ENCODE results near the gene CDX2.

Gene CDX2

DNA sequence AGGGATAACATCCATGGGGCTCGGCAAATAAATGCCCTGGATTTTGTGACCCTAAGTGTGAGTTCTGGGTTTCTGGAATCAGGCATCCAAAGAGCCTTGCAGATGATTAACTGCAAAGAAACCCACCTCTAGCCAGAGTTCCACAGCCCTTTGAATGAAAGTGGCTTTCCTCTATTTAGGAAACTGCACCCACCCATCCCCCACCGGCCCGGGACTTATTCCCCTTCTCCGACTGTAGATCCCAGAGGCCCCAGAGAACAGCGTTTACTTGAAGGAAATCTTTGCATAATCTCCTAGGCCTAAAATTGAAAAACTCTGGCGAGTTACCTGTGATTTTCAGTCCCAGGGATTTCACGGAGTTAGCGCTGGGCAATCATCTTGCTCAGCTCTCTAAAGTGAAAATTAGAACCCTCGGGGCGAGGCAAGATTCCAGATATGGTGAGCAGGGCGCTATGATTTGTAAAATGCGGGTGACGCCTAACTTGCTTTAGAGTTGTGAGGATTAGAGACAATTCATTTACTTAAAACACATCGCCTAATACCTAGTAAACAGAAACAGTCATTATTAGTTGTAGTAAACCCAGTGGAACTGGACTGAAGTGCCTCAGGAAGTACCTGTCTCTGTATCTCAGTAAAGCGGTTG, 10.0 kb upstream of the CDX2 start:
- DNase-seq (ENCODE audit: low read depth in 2 of 2) = no peak

DNA sequence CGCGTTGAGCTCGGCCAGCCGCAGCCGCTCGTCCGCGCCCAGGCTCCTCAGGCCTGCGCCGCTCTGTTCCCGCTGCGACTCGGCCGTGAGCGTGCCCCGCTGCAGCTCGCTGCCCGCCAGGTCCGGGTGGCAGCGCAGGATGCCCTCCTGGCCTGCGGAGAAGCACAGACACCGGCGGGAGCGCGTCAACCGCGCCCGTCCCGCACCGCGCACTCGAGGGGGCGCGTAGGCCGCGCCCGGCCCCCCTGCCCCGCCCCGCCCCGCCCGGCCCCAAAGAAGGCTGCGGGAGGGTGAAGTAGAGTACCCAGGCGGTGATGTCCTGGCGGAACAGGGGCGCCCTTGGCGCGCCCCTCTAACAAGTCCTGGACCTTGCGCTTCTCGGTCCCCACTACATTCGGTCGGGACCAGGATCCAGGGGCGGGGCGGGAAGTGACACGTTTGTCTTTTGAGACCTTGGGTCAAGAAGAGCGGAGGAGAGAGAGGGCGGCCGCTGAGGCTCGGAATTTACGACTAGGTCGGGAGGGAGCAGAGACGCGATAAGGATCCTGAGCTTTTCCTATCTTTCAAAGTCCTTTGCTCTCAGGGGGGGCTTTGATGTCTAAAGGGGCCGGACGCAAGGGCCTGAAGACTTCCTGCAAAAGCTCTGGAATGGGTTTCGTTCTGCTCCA, 9.3 kb upstream of the CDX2 start:
- DNase-seq (ENCODE audit: low read depth in 2 of 2) = no peak

DNA sequence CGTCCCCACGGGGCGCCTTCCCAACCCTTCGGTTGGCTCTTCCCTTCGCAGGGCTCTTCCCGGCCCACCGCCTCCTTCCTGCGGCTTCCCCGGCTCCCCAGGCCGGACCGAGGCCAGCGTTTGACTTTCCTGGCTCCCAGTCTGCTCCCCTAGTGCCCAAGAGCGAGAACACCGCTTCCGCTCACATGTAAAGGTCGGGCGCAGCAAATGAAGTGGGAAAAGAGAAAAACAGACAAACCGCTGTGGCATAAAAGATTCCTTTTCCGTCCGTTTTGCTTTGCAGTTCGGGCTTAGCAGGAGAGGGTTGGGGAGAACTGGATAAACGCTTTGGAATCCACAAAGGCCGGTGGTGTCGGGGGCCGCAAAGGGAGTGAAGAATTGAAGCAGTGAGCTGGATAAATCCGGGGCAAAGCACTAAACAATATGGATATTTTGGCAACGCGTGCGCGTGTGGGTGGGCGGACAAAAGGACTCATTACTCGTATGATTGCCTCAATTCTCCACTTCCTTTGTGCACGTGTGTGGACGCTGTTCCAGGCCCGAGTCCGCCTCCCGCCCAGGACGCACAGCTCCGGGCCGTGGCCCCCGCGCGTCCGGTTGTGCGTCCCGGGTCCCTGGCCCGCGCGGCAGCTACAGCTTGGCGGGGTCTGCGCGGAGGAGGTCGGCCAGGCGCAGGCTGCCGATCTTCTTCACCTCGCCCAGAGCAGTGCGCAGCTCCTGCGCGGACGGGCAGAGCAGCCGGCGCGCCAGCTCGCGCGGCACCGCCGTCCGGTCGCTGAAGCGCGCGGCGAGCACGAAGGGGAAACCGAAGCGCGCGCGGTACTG, 8.6 kb upstream of the CDX2 start:
- DNase-seq (ENCODE audit: low read depth in 2 of 2) = no peak

DNA sequence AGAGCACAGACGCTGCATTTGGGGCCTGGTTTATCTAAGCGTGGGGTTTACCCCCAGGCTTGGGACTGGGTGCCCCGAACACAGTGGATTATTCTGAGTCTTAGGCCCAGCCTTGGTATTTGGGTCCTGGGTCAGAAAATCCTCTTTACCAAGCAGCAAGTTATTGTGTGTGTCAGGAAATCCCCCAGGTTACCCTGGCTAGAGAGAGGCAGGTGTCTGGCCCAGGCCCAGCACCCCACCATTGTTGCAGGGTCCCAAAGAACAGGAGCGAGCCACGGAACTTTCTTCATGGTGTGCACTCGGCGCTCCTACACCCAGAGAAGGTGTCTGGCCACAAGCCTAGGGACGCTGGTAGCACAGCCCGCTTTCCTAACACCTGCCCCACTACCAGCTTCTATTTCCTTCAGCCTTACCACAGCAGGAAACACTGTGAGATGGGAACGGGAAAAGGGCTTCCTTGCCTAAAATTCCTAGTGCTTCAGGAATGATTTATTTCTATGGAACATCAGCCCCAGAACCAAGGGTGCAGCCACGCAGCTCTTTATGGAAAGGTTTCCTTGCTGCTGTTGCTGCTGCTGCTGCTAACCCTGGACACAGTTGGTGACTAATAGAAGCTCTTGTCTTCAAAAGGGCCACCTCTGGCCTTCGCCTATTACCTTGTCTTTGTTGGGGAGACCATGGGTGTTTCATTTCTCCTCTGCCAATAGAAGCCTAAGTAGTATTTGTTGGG, 7.4 kb upstream of the CDX2 start:
- DNase-seq (ENCODE audit: low read depth in 2 of 2) = no peak

DNA sequence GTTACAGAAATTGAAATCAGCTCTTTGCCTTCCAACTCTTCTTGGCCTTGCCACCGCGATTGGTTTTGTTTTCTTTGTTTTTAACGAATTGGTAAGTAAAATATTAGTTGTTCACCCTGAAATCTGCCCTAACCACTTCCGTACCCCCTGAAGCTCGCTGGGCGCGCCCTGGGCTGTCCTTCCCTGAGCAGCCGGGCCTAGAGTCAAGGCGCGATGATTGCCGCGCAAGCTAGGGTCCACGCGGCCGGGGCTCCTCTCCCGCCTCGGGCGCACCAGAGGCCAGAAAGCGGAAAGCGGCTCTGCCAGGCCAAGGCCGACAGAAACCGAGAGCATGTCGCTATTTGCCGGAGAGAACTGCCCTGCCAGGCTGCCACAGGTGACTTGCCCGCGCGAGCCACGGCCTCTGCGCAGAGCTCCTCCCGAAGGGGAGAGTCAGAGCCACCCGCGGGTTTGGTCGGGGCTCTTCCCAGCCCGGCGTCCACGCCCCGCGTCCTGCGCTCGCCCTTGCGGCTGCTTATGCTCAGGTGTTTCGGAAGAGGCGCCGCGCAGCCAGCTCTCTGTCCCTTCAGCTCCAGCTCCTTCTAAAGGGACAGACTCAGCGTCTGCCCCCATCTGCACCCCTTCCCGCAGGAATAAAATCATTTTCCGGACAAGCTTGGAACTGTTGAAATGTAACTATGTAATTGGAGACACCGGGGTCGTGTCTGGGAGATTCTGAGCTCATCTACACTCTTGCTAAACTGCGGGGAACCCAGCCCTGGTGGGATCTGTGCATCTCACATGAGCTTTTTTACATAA, 6.6 kb upstream of the CDX2 start:
- no peak for DNase-seq (ENCODE audit: low read depth in 2 of 2)

DNA sequence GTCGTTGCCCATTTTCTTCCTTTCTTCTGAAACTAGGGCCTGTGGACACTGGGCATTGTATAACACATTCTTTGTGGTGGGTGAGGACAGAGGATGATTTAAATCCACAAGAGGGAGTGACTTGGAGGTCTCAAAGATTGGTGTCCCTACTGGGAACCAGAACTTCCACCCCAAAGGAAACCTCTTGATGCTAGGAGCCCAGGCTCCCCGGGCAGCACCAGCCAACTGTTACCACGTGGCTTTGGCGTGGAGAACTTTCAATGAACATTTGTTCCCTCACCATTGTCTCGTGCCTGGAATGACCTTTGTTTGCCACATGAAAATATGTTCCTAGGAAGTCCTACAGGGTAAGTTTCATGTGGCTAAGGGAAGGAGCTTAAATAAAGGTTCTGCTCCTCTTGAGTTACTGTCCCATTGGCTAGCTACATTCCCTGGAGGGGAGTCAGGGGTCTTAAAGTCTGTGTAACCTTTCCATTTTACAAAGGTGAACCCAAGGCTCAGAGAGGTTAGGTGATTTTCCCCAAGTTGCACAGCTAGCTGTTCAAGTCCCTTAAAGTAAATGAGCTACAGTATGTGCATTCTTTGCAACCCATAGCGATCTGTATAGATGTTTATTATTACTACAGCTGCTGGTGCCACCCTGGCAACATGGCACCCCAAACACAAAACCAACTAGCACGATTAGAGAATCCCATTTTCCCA, 5.0 kb upstream of the CDX2 start:
- DNase-seq (ENCODE audit: low read depth in 2 of 2) = no peak

DNA sequence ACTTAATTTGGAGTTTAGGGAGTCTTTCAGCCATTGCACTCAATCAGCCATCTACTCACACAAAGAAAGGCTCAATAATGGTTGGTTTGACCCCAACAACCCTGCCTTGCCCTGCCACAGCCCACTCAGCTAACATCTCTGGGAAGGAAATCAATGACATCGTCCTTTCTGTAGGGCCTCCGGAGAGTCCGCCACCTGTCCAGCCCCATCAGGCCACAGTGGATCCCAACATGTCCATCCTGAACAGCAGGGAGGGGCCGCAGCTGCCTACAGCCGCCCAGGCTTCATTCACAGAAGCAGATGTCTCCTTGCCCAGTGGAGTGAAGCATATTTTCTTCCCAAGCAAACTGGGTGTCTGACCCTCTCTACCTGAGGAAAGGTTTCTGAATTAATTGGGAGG, 4.2 kb upstream of the CDX2 start:
- DNase-seq (ENCODE audit: low read depth in 2 of 2) = no peak

DNA sequence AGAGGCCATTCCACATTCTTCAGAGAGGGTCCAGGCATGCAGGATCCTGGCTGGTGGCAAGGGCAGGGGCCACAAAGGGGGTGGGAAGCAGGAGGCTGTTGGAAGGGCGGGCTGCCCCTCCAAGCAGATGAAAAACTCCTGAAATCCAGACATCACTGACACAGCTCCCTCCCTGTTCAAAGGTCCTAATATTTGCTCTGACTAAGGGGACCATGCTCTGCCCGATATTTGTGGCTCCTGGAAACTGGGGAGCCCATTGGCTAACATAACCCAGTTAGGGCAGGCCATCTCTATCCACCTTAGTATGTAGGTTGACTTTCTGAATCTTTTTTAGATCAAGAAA, 3.3 kb upstream of the CDX2 start:
- DNase-seq (ENCODE audit: low read depth in 2 of 2) = no peak

DNA sequence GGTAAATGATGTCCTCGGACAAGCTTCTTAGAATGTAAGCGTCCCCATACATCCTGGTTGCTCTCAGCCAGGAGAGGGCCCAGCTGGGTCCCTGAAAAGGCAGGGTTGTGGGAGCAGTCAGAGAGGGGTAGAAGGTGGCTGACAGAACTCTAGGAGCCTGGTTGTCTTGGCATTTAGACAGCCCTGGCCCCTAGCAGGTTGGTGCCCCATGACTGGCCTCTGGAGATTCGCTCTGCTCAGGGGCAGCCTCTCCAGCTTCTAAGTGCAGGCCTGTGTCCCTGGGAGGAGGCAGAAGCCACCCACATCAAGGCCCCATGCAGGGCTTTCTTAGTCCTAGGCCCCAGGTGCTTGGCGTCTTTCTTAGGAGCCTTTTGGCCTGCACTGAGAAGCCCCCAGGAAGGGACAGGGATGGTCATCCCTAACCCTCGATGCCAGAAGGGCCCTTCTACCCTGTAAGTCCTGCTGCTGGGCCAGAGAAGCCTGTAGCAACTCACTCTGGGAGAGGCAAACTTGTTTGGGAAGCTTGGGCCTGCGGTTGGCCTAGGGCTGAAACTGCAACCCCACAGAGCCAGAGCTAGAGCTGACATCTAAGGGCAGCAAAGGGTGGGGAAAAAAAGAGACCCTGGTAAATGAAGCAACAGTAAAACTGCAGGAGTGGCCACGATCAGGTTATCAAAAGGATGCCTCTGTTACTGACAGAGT, 2.8 kb upstream of the CDX2 start:
- DNase-seq (ENCODE audit: low read depth in 2 of 2) = no peak

DNA sequence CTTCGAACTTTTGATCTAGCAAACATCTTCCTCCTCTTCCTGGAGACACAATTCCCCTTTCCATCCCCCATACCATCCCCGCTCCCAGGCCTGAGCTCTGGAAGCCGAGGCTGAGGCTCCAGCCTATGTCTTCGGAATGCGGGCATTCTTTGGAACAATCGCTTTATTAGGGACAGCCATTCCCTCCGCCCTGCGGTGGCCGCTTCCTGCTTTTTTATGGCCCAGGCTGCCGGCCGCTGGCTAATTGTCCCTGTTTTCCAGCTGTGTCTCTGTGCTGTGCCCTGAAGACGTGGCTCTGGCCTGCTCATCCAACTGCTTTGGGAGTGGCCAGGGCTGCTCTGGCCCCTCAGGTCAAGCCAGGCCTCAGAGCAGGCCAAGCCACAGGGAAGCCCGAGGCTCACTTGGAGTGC, 2.1 kb upstream of the CDX2 start:
- DNase-seq (ENCODE audit: low read depth in 2 of 2) = no peak

DNA sequence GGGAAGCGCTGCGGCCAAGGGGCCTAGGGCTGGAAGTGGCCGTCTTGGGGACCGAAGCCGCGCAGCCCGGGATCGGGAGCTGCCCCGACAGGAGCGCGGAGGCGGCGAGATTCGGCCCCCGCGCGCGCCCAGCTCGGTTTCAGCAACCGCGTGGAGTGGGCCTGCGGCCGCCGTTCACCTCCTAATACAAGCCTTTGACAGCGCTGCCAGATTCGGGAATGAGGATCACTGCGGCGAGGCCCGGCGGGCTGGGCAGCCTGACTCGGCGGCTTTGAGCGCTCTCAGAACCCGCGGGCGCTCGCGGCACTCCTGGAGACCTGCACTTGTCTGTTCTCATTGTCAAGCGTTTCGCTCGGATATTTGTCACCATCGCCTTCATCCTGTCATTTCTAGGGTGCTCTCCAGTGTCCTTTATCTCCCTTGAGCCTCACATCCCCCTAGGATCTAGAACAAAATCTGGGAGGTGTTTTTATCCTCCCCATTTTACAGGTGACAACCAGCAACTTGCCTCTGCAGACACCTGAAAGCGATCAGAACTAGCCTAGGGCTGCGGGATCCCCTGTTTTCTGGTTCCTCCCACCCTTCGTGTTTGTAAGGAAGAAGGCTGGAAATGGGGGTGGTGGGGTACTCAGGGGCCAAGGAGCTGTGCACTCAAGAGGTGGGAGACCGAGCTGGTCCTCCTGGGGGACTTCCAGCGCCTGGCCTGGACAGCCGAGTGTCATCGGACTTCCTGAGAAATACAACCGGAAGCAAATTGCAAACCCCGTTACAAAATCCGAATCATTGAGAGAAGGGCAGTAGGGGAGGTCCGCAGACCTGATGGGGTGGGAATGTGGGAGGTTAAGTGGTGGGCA, 1.5 kb upstream of the CDX2 start:
- no peak for DNase-seq (ENCODE audit: low read depth in 2 of 2)

DNA sequence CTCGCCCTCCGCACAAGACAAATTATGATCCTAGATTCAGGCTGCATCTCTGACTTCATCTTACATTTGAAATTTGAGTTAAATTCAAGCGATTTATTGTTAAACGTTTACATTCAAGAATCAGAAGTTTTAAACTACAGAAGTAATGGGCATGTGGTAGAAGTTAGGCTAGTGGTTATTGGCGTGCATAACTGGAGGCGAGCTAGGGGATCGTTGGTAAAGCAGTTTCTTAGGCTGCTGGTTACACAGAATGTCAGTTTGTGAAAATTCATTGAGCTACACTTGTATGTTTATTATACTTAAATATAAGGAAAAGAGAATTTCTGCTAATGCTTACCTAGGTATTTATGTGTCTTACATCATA, 733 bp upstream of the CDX2 start:
- no peak for DNase-seq (ENCODE audit: low read depth in 2 of 2)

DNA sequence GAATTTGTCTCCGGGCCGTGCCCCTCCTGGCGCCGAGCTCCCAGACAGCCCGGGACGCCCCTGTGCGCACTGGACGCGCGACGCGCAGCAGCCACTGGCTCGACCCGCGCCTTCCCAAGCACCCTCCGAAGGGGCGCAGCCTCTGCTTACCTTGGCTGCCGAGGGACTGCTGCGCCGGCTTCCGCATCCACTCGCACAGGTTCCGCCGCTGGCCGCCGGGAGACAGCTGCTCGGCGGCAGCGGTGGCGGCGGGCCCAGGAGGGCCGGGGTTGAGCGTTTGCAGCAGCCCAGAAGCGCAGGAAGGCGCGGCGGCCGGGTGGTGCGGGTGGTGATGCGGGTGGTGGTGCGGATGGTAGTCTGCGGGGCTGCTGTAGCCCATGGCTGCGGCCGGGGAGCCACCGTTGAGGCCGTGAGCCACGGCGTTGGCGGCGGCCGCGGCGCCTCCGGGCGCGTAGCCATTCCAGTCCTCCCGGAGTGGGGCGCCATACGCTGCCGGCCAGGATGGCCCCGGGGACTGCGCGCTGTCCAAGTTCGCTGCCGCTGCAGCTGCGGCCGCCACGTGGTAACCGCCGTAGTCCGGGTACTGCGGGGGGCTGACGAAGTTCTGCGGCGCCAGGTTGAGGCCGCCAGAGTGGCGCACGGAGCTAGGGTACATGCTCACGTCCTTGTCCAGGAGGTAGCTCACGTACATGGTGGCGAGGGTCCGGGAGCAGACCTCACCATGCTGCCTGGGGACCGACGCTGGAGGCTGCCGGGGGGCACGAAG, 616 bp downstream of the CDX2 start:
- DNase-seq (ENCODE audit: low read depth in 2 of 2) = no peak

DNA sequence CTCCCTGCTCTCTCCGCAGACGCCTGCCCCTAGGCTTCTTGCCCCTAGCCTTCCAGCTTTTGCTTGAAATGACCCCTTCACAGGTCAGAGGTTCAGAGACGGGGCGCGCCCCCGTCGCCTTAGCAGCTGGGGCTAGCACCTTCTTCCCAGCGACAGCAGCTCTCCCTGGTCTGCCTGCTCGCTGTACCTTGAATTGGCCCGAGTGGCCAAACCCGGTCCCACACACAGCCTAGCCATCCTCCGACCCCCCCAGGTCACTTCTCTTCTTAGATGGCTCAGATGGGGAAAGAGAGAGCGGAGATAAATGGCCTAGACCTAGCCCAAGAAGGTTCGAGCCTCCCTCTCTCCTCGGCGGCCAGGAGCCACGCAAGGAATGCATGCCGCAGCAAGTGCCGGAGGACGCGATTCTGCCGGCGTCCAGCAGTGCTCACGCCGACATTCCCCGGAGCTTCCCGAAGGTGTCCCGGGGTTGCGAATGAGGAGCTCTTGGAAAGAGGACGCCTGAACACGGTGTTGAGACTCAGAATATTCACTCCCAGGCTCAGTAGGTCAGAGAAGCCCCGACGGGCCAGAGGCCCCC, 1.3 kb downstream of the CDX2 start:
- no peak for DNase-seq (ENCODE audit: low read depth in 2 of 2)

DNA sequence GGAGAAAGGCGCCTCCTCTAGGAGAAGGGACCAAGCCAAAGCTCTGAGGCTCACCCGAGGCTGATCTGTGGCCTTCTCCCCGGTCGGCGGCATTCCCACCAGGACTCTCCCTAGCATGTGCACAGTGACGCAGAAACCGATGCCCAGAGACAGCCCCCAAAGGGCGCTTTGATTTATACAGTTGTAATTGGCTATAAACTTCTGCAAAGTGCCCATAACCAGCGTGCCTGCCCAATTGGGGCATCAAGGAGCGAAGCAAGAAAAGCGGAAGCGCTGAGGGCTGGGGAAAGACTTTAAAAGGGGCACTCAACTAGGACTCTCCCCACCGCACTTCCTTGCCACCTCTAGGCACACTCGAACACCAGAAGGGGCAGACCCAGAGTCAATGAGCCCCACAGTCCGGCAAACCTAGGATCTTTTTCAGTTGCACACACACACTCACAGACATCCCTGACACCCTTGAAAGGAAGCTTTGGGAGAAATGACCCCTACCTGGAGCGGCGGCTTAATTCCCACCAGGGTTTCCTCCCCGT, 1.8 kb downstream of the CDX2 start:
- DNase-seq (ENCODE audit: low read depth in 2 of 2) = no peak

DNA sequence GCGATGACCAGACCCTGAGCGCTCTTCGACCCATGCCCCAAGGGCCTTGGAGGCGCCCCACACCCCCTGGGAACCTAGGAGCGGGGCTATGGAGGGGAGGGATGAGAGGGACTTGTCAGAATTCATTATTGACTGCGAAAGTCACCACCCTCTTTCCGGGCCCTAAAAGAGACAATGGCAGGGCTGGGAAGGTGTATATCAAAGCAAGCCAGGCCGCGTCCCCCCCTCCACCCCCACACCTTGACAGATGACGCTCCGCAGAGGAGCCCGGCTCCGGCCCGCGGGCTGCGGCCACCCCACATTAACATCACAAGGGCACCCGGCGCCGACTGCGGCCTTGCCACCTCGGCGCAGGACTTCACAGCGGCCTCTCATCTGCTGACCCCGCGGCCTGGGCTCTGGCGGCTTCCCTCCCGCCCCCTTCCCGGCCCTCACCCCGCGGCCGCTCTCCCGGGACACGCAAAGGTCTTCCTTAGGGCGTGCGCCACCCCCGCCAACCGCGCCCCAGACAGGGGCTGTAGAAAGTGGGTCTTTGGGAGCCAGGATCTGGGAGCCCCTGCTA, 2.4 kb downstream of the CDX2 start:
- no peak for DNase-seq (ENCODE audit: low read depth in 2 of 2)

DNA sequence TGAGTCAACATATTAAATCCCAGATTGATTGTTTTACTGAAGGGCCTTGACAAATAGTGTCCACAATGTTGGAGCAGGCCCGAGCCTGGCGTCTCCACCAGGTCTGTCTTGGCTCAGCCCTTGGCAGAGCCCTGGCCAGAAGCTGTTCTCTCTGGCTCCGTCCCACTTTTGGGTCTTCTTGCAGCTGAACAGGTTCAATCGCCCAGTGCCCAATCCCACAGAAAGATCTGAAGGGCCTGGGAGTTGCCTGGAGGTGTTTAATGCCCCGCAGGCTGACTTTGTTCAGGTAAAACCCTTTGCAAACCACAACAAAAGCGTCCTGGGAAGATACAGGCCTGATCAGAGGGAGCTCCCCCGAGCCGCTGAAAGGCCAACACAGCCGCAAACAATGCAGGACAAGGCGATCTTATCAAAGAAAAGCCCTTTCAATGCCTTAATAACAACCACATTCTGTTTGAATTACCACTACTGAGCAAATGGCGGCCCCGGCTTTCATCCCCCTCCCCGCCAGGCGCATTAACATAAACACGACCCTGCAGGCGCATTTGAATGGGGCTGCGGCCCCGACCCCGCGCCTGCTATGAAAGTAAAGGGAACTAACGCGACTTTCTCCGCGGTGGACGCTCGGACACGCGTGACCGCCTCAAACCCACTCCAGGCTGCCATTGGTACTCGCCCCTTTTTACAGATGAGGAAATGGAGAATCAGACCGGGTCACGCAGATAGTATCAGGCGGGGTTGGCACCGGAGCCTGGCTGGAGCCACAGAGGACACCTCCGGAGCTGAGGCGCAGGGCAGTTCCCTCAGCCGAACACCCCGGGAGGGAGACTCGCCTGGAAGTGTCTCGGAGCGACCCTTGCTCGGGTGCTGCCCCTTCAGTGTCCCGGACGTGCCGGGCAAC, 3.1 kb downstream of the CDX2 start:
- DNase-seq (ENCODE audit: low read depth in 2 of 2) = no peak
